Esophagus muscularis mucosa (tissue), 3 donors: ENCODE results near the gene UBAC2.

Experiments
- CTCF ChIP-seq, 3 experiments: fragments of 200-600 bp in 2 of 3; fragments of 450-650 bp in 1 of 3; sonication (generic) in 2 of 3; IDR thresholded peaks; one replicate each; pipeline ENCODE4 v1.5.1; 2017 to 2019; ENCODE audit warnings: antibody characterized with exemption in 3 of 3, mild to moderate bottlenecking in 2 of 3, moderate library complexity in 1 of 3
- POLR2A ChIP-seq: fragments of 450-650 bp; IDR thresholded peaks from one replicate; pipeline ENCODE4 v1.6.1; 2017; ENCODE audit warnings: antibody characterized with exemption, moderate library complexity, mild to moderate bottlenecking, low read depth

GRCh38 chr13:99179460-99179859, 21.2 kb upstream of the UBAC2 start:
- TF ChIP-seq POLR2A (no peak), CTCF (IDR thresholded peaks at IDR 0.05) (no peak)
